H1 (cell line): Measurements from ENCODE around the gene PRSS38. TPM values are rescaled to one million over a fixed set of nuclear protein-coding genes. Genes with fewer than 3 reads are reported as not detected.

Experiments used
- CTCF ChIA-PET: fragments of 300-600 bp; sonication (Branson Sonifier 250); formaldehyde crosslinking; loops from one replicate; lab custom pipeline; 2021; ENCODE audit not compliant: partially characterized antibody; lab: Charles Lee
- POLR2A ChIA-PET: fragments of 300-600 bp; sonication (Branson Sonifier 250); formaldehyde crosslinking; loops from one replicate; lab custom pipeline; 2021; ENCODE audit warnings: inconsistent platforms; ENCODE audit not compliant: partially characterized antibody; lab: Charles Lee
- DNase-seq, 2 experiments: peaks; one replicate each; pipeline versions ENCODE4 v3.0.0 to v3.0.0-alpha.2; 2010 to 2022; ENCODE audit warnings: low spot score in 2 of 2, low read depth in 1 of 2, mixed read lengths in 1 of 2
- FAIRE-seq: peaks from 2 replicates; lab custom pipeline; 2011; peaks lifted over from hg19 to GRCh38; lab: Jason Lieb, UNC
- H2AFZ ChIP-seq: 2 replicates; pipeline ENCODE4 v1.8.1; 2012; ENCODE audit warnings: low read length, inconsistent platforms
- H2AK5ac ChIP-seq: 2 replicates; pipeline ENCODE4 v1.6.1; 2013; ENCODE audit warnings: low read depth, low read length
- H2BK120ac ChIP-seq: replicated peaks from 2 replicates; pipeline ENCODE3; 2013; ENCODE audit warnings: low read depth, low read length, inconsistent platforms
- H2BK12ac ChIP-seq: 2 replicates; pipeline ENCODE4 v1.6.1; 2013; ENCODE audit warnings: low read depth, low read length
- H2BK15ac ChIP-seq: 2 replicates; pipeline ENCODE4 v1.6.1; 2013; ENCODE audit warnings: low read length
- H2BK20ac ChIP-seq: 2 replicates; pipeline ENCODE4 v1.6.1; 2013; ENCODE audit warnings: low read length
- H2BK5ac ChIP-seq: 2 replicates; pipeline ENCODE4 v1.6.1; 2013; ENCODE audit warnings: low read depth, low read length
- H3K14ac ChIP-seq: 2 replicates; pipeline ENCODE4 v1.6.1; 2013; ENCODE audit warnings: inconsistent platforms; ENCODE audit not compliant: insufficient read length
- H3K18ac ChIP-seq: 2 replicates; pipeline ENCODE4 v1.6.1; 2013; ENCODE audit warnings: low read length; ENCODE audit errors: extremely low read depth
- H3K23ac ChIP-seq: 2 replicates; pipeline ENCODE4 v1.6.1; 2013; ENCODE audit warnings: inconsistent platforms; ENCODE audit not compliant: insufficient read length
- H3K23me2 ChIP-seq: 2 replicates; pipeline ENCODE4 v1.6.1; 2013; ENCODE audit warnings: low read depth, low read length
- H3K27ac ChIP-seq: 2 replicates; pipeline ENCODE4 v1.6.1; 2011; ENCODE audit warnings: low read depth, low read length, inconsistent platforms
- H3K27me3 ChIP-seq, 4 experiments: replicated peaks in 1 of 4; 1 replicate in 1 of 4; 2 replicates in 3 of 4; pipeline versions ENCODE4 v1.6.1 to v1.8.1; 2011 to 2013; ENCODE audit warnings: low read length in 3 of 4, mild to moderate bottlenecking in 3 of 4, inconsistent platforms in 2 of 4, mixed read lengths in 2 of 4, moderate library complexity in 1 of 4; ENCODE audit not compliant: control insufficient read depth in 3 of 4, insufficient read depth in 3 of 4; ENCODE audit errors: extremely low read depth in 1 of 4
- H3K36me3 ChIP-seq, 4 experiments: 2 replicates each; pipeline versions ENCODE4 v1.6.1 to v1.8.1; 2011 to 2013; ENCODE audit warnings: mild to moderate bottlenecking in 4 of 4, low read length in 3 of 4, moderate library complexity in 2 of 4, control low read depth in 1 of 4, inconsistent platforms in 1 of 4; ENCODE audit not compliant: insufficient read depth in 4 of 4, control insufficient read depth in 2 of 4
- H3K4ac ChIP-seq: replicated peaks from 2 replicates; pipeline ENCODE3; 2013; ENCODE audit warnings: low read length, low read depth, mixed read lengths, inconsistent platforms; ENCODE audit not compliant: insufficient read length
- H3K4me1 ChIP-seq, 4 experiments: replicated peaks in 1 of 4; 1 replicate in 1 of 4; 2 replicates in 3 of 4; pipeline versions ENCODE4 v1.6.1 to v1.8.1; 2011 to 2013; ENCODE audit warnings: low read length in 3 of 4, inconsistent platforms in 2 of 4, mixed read lengths in 1 of 4; ENCODE audit not compliant: insufficient read depth in 4 of 4, control insufficient read depth in 3 of 4
- H3K4me2 ChIP-seq, 2 experiments: 2 replicates each; pipeline versions ENCODE4 v1.6.1 to v1.8.1; 2011 to 2013; ENCODE audit warnings: low read depth in 2 of 2, low read length in 2 of 2, control low read depth in 1 of 2, inconsistent platforms in 1 of 2, mild to moderate bottlenecking in 1 of 2; ENCODE audit not compliant: insufficient read depth in 1 of 2
- H3K4me3 ChIP-seq, 4 experiments: fragments of 200-600, 300-600 bp in 1 of 4; sonication (generic), shearing (Covaris generic), sonication (Bioruptor Twin) in 1 of 4; 2 replicates each; pipeline versions ENCODE4 v1.5.1 to v1.8.1; 2011 to 2016; ENCODE audit warnings: low read length in 4 of 4, low read depth in 3 of 4, control low read depth in 2 of 4, inconsistent platforms in 2 of 4, mild to moderate bottlenecking in 2 of 4, mixed read lengths in 1 of 4, moderate library complexity in 1 of 4; ENCODE audit not compliant: insufficient read depth in 2 of 4; ENCODE audit errors: extremely low read depth in 1 of 4
- H3K56ac ChIP-seq: replicated peaks from 2 replicates; pipeline ENCODE3; 2013; ENCODE audit warnings: low read depth, mild to moderate bottlenecking, mixed read lengths, low read length, inconsistent platforms; ENCODE audit not compliant: insufficient read length
- H3K79me1 ChIP-seq: 2 replicates; pipeline ENCODE4 v1.6.1; 2013; ENCODE audit warnings: low read depth, low read length, control low read depth
- H3K79me2 ChIP-seq, 2 experiments: 2 replicates each; pipeline versions ENCODE4 v1.6.1 to v1.8.1; 2012 to 2013; ENCODE audit warnings: low read length in 2 of 2, mild to moderate bottlenecking in 2 of 2, inconsistent platforms in 1 of 2; ENCODE audit not compliant: insufficient read depth in 2 of 2, control insufficient read depth in 1 of 2
- H3K9ac ChIP-seq, 4 experiments: replicated peaks in 1 of 4; 1 replicate in 1 of 4; 2 replicates in 3 of 4; pipeline versions ENCODE4 v1.6.1 to v1.8.1; 2011 to 2013; ENCODE audit warnings: low read depth in 3 of 4, low read length in 3 of 4, control low read depth in 2 of 4, mild to moderate bottlenecking in 2 of 4, moderate library complexity in 2 of 4, inconsistent platforms in 1 of 4; ENCODE audit errors: extremely low read depth in 1 of 4
- H3K9me3 ChIP-seq, 2 experiments: 2 replicates each; pipeline versions ENCODE4 v1.6.1 to v1.8.1; 2012 to 2013; ENCODE audit warnings: mild to moderate bottlenecking in 2 of 2, moderate library complexity in 2 of 2, control low read depth in 1 of 2, inconsistent platforms in 1 of 2, low read depth in 1 of 2, low read length in 1 of 2, mixed read lengths in 1 of 2; ENCODE audit not compliant: insufficient read depth in 2 of 2
- H4K20me1 ChIP-seq, 2 experiments: replicated peaks in 1 of 2; 2 replicates each; pipeline versions ENCODE3 to v1.8.1; 2011 to 2013; ENCODE audit warnings: inconsistent platforms in 2 of 2, low read length in 2 of 2, mild to moderate bottlenecking in 1 of 2; ENCODE audit not compliant: insufficient read depth in 2 of 2, control insufficient read depth in 1 of 2
- H4K5ac ChIP-seq: 2 replicates; pipeline ENCODE4 v1.6.1; 2013; ENCODE audit warnings: low read length, low read depth, mixed read lengths, inconsistent platforms; ENCODE audit not compliant: insufficient read length
- H4K8ac ChIP-seq: 2 replicates; pipeline ENCODE4 v1.8.0; 2013; ENCODE audit warnings: mild to moderate bottlenecking, moderate library complexity, low read length, inconsistent platforms; ENCODE audit not compliant: insufficient read depth; ENCODE audit errors: extremely low read depth
- H4K91ac ChIP-seq: replicated peaks from 2 replicates; pipeline ENCODE3; 2013; ENCODE audit warnings: low read length, mixed read lengths, inconsistent platforms; ENCODE audit not compliant: insufficient read length
- CEBPB ChIP-seq: IDR thresholded peaks from 2 replicates; pipeline ENCODE4 v1.6.1; 2012; ENCODE audit warnings: low read depth, low read length
- EZH2 ChIP-seq: fragments of 200-600 bp; sonication (generic); IDR thresholded peaks from 2 replicates; pipeline ENCODE4 v1.7.1; 2012; ENCODE audit warnings: low read depth, mild to moderate bottlenecking, moderate library complexity, low read length, inconsistent platforms; ENCODE audit not compliant: severe bottlenecking
- KDM4A ChIP-seq: IDR thresholded peaks from one replicate; pipeline ENCODE4 v1.7.1; 2012; ENCODE audit warnings: low read depth, mild to moderate bottlenecking, moderate library complexity, low read length, inconsistent platforms; ENCODE audit not compliant: severe bottlenecking
- POLR2A ChIP-seq, 2 experiments: IDR thresholded peaks; 1 replicate in 1 of 2; 2 replicates in 1 of 2; pipeline ENCODE4 v1.6.1; 2011; ENCODE audit warnings: low read depth in 2 of 2, low read length in 2 of 2, mild to moderate bottlenecking in 2 of 2; ENCODE audit errors: control extremely low read depth in 1 of 2
- RBBP5 ChIP-seq: IDR thresholded peaks from 2 replicates; pipeline ENCODE4 v1.7.1; 2012; ENCODE audit warnings: low read depth, mild to moderate bottlenecking, inconsistent platforms, low read length, moderate library complexity, borderline replicate concordance
- TEAD4 ChIP-seq: IDR thresholded peaks from 2 replicates; pipeline ENCODE4 v1.6.1; 2012; ENCODE audit warnings: low read depth, low read length, inconsistent platforms, mixed read lengths
- WGBS, 2 experiments: shearing (Covaris generic) in 1 of 2; methylation state at CpG; one replicate each; pipeline versions ENCODE4 v1.1.6 to v1.1.7; 2013 to 2015; ENCODE audit warnings: low lambda C conversion rate in 2 of 2, mixed read lengths in 2 of 2, inconsistent platforms in 1 of 2, low coverage in 1 of 2, missing lambda C conversion rate in 1 of 2; ENCODE audit not compliant: insufficient replicate concordance in 2 of 2, insufficient coverage in 1 of 2, insufficient read length in 1 of 2; ENCODE audit errors: extremely low coverage in 1 of 2, missing lambda C conversion rate in 1 of 2; 5-methylcytosine and 5-hydroxymethylcytosine counted together
- polyA plus RNA-seq, 7 experiments: library from polyadenylated mRNA; depleted of rRNA in 3 of 7; stranded (reverse) in 5 of 7; unstranded in 2 of 7; fragments of >200 nt in 5 of 7; fragments of 200-250 nt in 2 of 7; gene quantifications; 1 replicate in 5 of 7; 2 replicates in 1 of 7; 4 replicates in 1 of 7; pipeline versions ENCODE4 v1.2.1 to v1.2.3, GENCODE V29; 2011 to 2013; ENCODE audit warnings: missing spikeins in 2 of 7, mixed read lengths in 2 of 7
- total RNA-seq: library from RNA; stranded (reverse); fragmentation: NEBNext Ultra II Directional; extraction: Animal tissue kit (Norgen Biotek cat#: 25700); gene quantifications from 2 replicates; pipeline ENCODE4 v1.2.1, GENCODE V29; 2021

PRSS38 gene
- total and polyA plus RNA-seq, 2 of the 8 experiments (the other 6 are each of a cell fraction or from before 2014, with no cell fraction given): not detected

GRCh38 chr1:227788271-227789083, 27.0 kb upstream of the PRSS38 start:
- DNase-seq (peak; percentile 51 to 94), FAIRE-seq (no peak)
- no peaks in the 10 kb centered on the region for H3K36me3 ChIP-seq
- H3K27me3 ChIP-seq: peaks cover 4 to 37% (median 27%) of the 10 kb centered on the region in 4 experiments; a peak in 6 of 7 replicates
- peak overlapping the region; percentile 60; the same call in 1 of the 2 replicates for H2BK5ac ChIP-seq
- 0 out of 2 replicates have a peak overlapping the region, but pooled peaks have one; percentile 46 for H2BK15ac ChIP-seq
- ChIA-PET POLR2A (interaction anchor here (0.9 kb wide), 1 partner anchor 159 kb away, joined by 3 read pairs; no protein-coding TSS in a partner anchor), CTCF (interaction anchor here (0.9 to 3.6 kb wide), 8 partner anchors 14 to 185 kb away, joined by 3 to 19 read pairs (median 6); partner anchors contain the start of gene WNT9A)
- no peak overlapping the region for H3K9ac ChIP-seq
- H3K56ac ChIP-seq: no peak overlapping the region
- peak overlapping the region; percentile 60; the same call in 1 of the 2 replicates for H3K18ac ChIP-seq
- no peak overlapping the region for H4K5ac ChIP-seq
- no peaks in the 10 kb centered on the region for H3K79me1 ChIP-seq
- TF ChIP-seq EZH2: peak; percentile 19
- TF ChIP-seq TEAD4: no peak
- TF ChIP-seq RBBP5: 0 out of 2 replicates have a peak, but pooled peaks have one; percentile 27
- TF ChIP-seq KDM4A: peak; percentile 80
- no peak for TF ChIP-seq CEBPB
- 0 out of 3 replicates have a peak, but pooled peaks of 1 of the 2 experiments have one; percentile 28 for TF ChIP-seq POLR2A (IDR thresholded peaks at IDR 0.05; ENCODE audit: control extremely low read depth in 1 of 2, low read depth in 2 of 2, low read length in 2 of 2)
- peak overlapping the region; percentile 62; the same call in 1 of the 2 replicates for H2AFZ ChIP-seq
- H2BK20ac ChIP-seq: no peak overlapping the region
- 3% methylated on average over 37 of the region's 68 CpGs; no CpG with 5 or more reads in 1 of the 2 experiments for WGBS, 2 experiments
- peak overlapping the region; percentile 40 to 69 (median 62) for H3K4me3 ChIP-seq
- H3K23ac ChIP-seq: no peak overlapping the region
- no peak overlapping the region for H3K27ac ChIP-seq
- H3K79me2 ChIP-seq: no peaks in the 10 kb centered on the region
- H3K4me2 ChIP-seq: peak overlapping the region; percentile 83 to 99
- peak overlapping the region; percentile 35 for H4K8ac ChIP-seq
- peaks cover 0 to 21% (median 13%) of the 10 kb centered on the region in 4 experiments; a peak in 5 of 7 replicates for H3K4me1 ChIP-seq
- H3K23me2 ChIP-seq: peaks cover 13% of the 10 kb centered on the region
- H3K4ac ChIP-seq: no peak overlapping the region
- peak overlapping the region; percentile 27; the same call in 1 of the 2 replicates for H2BK12ac ChIP-seq
- no peak overlapping the region for H2AK5ac ChIP-seq
- no peaks in the 10 kb centered on the region for H3K9me3 ChIP-seq
- peaks cover 0 to 7% of the 10 kb centered on the region in 2 experiments for H4K20me1 ChIP-seq
- peak overlapping the region; percentile 89 for H4K91ac ChIP-seq
- no peak overlapping the region for H3K14ac ChIP-seq
- no peak overlapping the region for H2BK120ac ChIP-seq
